Hepatocyte (in vitro differentiated cells): ENCODE results near the gene ZNF417. TPM values are rescaled to one million over a fixed set of nuclear protein-coding genes. Genes with fewer than 3 reads are reported as not detected.
A peak's percentile ranks its signal among the peaks of the same experiment; 100 is the strongest.

ENCODE experiments used
- DNase-seq: peaks from one replicate; pipeline ENCODE4 v3.0.0-alpha.2; 2016; ENCODE audit warnings: low spot score
- H2AFZ ChIP-seq: fragments of 200-600 bp; sonication (generic); 2 replicates; pipeline ENCODE4 v1.6.0; 2016; ENCODE audit warnings: antibody characterized with exemption, mild to moderate bottlenecking
- H3K27ac ChIP-seq: fragments of 200-600 bp; sonication (generic); 2 replicates; pipeline ENCODE4 v1.5.1; 2016; ENCODE audit warnings: mild to moderate bottlenecking
- H3K27me3 ChIP-seq: fragments of 200-600 bp; sonication (generic); 2 replicates; pipeline ENCODE4 v1.6.1; 2016
- H3K36me3 ChIP-seq: fragments of 200-600 bp; sonication (generic); replicated peaks from 2 replicates; pipeline ENCODE4 v1.5.1; 2016; ENCODE audit warnings: low read depth; ENCODE audit not compliant: insufficient read depth
- H3K4me1 ChIP-seq: fragments of 200-600 bp; sonication (generic); 2 replicates; pipeline ENCODE4 v1.5.1; 2016; ENCODE audit warnings: mild to moderate bottlenecking, moderate library complexity; ENCODE audit not compliant: insufficient read depth
- H3K4me2 ChIP-seq: fragments of 200-600 bp; sonication (generic); 2 replicates; pipeline ENCODE4 v1.6.0; 2016
- H3K4me3 ChIP-seq: fragments of 200-600 bp; sonication (generic); 2 replicates; pipeline ENCODE4 v1.5.1; 2016; ENCODE audit warnings: mild to moderate bottlenecking
- H3K79me2 ChIP-seq: fragments of 200-600 bp; sonication (generic); 2 replicates; pipeline ENCODE4 v1.6.0; 2017; ENCODE audit warnings: mild to moderate bottlenecking
- H3K9me2 ChIP-seq: fragments of 200-600 bp; sonication (generic); replicated peaks from 2 replicates; pipeline ENCODE4 v1.6.0; 2017; ENCODE audit warnings: mild to moderate bottlenecking; ENCODE audit not compliant: insufficient read depth
- H3K9me3 ChIP-seq: fragments of 200-600 bp; sonication (generic); 2 replicates; pipeline ENCODE4 v1.5.1; 2016; ENCODE audit warnings: low read depth, mild to moderate bottlenecking
- H4K20me1 ChIP-seq: fragments of 200-600 bp; sonication (generic); 2 replicates; pipeline ENCODE4 v1.6.0; 2016; ENCODE audit warnings: mild to moderate bottlenecking; ENCODE audit not compliant: insufficient read depth, poor library complexity, severe bottlenecking
- CTCF ChIP-seq: fragments of 200-600 bp; sonication (generic); IDR thresholded peaks from 2 replicates; pipeline ENCODE4 v1.5.1; 2016; ENCODE audit warnings: antibody characterized with exemption, mild to moderate bottlenecking; ENCODE audit not compliant: poor library complexity
- EZH2 ChIP-seq: fragments of 200-600 bp; sonication (generic); IDR thresholded peaks from 2 replicates; pipeline ENCODE4 v1.6.1; 2016; ENCODE audit warnings: antibody characterized with exemption, mild to moderate bottlenecking, borderline replicate concordance
- EZH2phosphoT487 ChIP-seq: fragments of 200-600 bp; sonication (generic); IDR thresholded peaks from one replicate; pipeline ENCODE4 v1.6.1; 2018; ENCODE audit warnings: antibody characterized with exemption, mild to moderate bottlenecking, low read depth, moderate library complexity; ENCODE audit not compliant: unreplicated experiment, severe bottlenecking
- WGBS: methylation state at CpG from one replicate; pipeline ENCODE4 v1.1.6; 2016; ENCODE audit warnings: low lambda C conversion rate; ENCODE audit errors: missing lambda C conversion rate; 5-methylcytosine and 5-hydroxymethylcytosine counted together
- polyA plus RNA-seq: library from polyadenylated mRNA; unstranded; fragments of >200 nt; fragmentation: Nextera tagmentation; extraction: Ambion mirVana; gene quantifications from 2 replicates; pipeline ENCODE4 v1.2.1, GENCODE V29; 2016
- total RNA-seq: library from RNA; depleted of rRNA; stranded (reverse); fragments of >200 nt; gene quantifications from 2 replicates; pipeline ENCODE4 v1.2.3, GENCODE V29; 2014

ZNF417 gene
- total and polyA plus RNA-seq, 2 experiments from 2014 or later = 3.9 to 11.4 TPM

GRCh38 chr19:57954996-57955395 is 38.6 kb upstream of the ZNF417 start:
- Histone ChIP-seq H2AFZ (no peak overlapping the region), H3K36me3 (no peaks in the 10 kb centered on the region), H3K9me2 (no peaks in the 10 kb centered on the region), H3K9me3 (no peaks in the 10 kb centered on the region), H3K27me3 (no peaks in the 10 kb centered on the region), H4K20me1 (no peaks in the 10 kb centered on the region), H3K27ac (no peak overlapping the region), H3K4me3 (no peak overlapping the region), H3K79me2 (no peaks in the 10 kb centered on the region), H3K4me2 (no peak overlapping the region), H3K4me1 (no peaks in the 10 kb centered on the region)
- TF ChIP-seq CTCF = no peak
- no peak for TF ChIP-seq EZH2phosphoT487
- TF ChIP-seq EZH2 = no peak
- 78% methylated on average over 4 of the region's 4 CpGs for WGBS
- DNase-seq = no peak

GRCh38 chr19:57949702-57950101 is 33.3 kb upstream of the ZNF417 start:
- H3K9me2 ChIP-seq = no peaks in the 10 kb centered on the region
- TF ChIP-seq CTCF (no peak), EZH2 (no peak), EZH2phosphoT487 (no peak)
- 92% methylated on average over 12 of the region's 12 CpGs for WGBS
- no peak overlapping the region for H3K4me3 ChIP-seq
- H2AFZ ChIP-seq = no peak overlapping the region
- no peaks in the 10 kb centered on the region for H4K20me1 ChIP-seq
- H3K36me3 ChIP-seq = no peaks in the 10 kb centered on the region
- no peak for DNase-seq
- H3K79me2 ChIP-seq = peaks cover 24% of the 10 kb centered on the region
- H3K4me2 ChIP-seq = no peak overlapping the region
- H3K27me3 ChIP-seq = no peaks in the 10 kb centered on the region
- peaks cover 7% of the 10 kb centered on the region for H3K4me1 ChIP-seq
- no peak overlapping the region for H3K27ac ChIP-seq
- no peaks in the 10 kb centered on the region for H3K9me3 ChIP-seq

- no peak overlapping the region for H3K4me3 ChIP-seq
- no peak overlapping the region for H2AFZ ChIP-seq
- no peak for TF ChIP-seq CTCF
- no peak for TF ChIP-seq EZH2
- TF ChIP-seq EZH2phosphoT487 = no peak
- H4K20me1 ChIP-seq = no peaks in the 10 kb centered on the region
- no peaks in the 10 kb centered on the region for H3K9me3 ChIP-seq
- 97% methylated on average over 23 of the region's 24 CpGs for WGBS
- no peaks in the 10 kb centered on the region for H3K27me3 ChIP-seq
- H3K4me2 ChIP-seq = no peak overlapping the region
- no peak overlapping the region for H3K27ac ChIP-seq
- no peaks in the 10 kb centered on the region for H3K9me2 ChIP-seq
- H3K36me3 ChIP-seq = no peaks in the 10 kb centered on the region
- no peak for DNase-seq
- H3K4me1 ChIP-seq = peaks cover 7% of the 10 kb centered on the region
- peaks cover 26% of the 10 kb centered on the region for H3K79me2 ChIP-seq
Measured at GRCh38 chr19:57949296-57949695, 32.9 kb upstream of the ZNF417 start.

- TF ChIP-seq CTCF (peak; percentile 74), EZH2phosphoT487 (no peak)
- peak; percentile 98 for DNase-seq
- Histone ChIP-seq H3K4me1 (peaks cover 7% of the 10 kb centered on the region), H4K20me1 (no peaks in the 10 kb centered on the region), H3K27me3 (no peaks in the 10 kb centered on the region), H3K79me2 (peaks cover 37% of the 10 kb centered on the region), H3K36me3 (no peaks in the 10 kb centered on the region), H3K9me3 (no peaks in the 10 kb centered on the region), H3K4me3 (peak within 1 kb of the TSS; percentile 47), H2AFZ (peak within 1 kb of the TSS; percentile 70), H3K4me2 (peak within 1 kb of the TSS; percentile 94), H3K27ac (peak within 1 kb of the TSS; percentile 71), H3K9me2 (no peaks in the 10 kb centered on the region)
- WGBS = 10% methylated on average over 54 of the region's 54 CpGs
Measured at GRCh38 chr19:57947419-57948134, 31.2 kb upstream of the ZNF417 start, which contains the start of gene ZNF256. TSS of gene ZNF256 (minus strand) at chr19:57947706. CDS start at chr19:57947474, 232 bp downstream.
